Type B pancreatic cell (in vitro differentiated cells): ENCODE measurements around the gene MAP2K4. TPM values are rescaled to one million over a fixed set of nuclear protein-coding genes. Genes with fewer than 3 reads are reported as not detected.

Experiments
- DNase-seq: peaks from one replicate; pipeline ENCODE4 v3.0.0; 2021; ENCODE audit warnings: mixed read lengths; ENCODE audit not compliant: unreplicated experiment; ENCODE audit errors: extremely low spot score
- H3K27ac Mint-ChIP-seq: 2 replicates; pipeline ENCODE4 v1.8.0; 2021; ENCODE audit warnings: mild to moderate bottlenecking, mixed read lengths
- H3K27me3 Mint-ChIP-seq: 2 replicates; pipeline ENCODE4 v1.8.0; 2021; ENCODE audit warnings: mixed read lengths
- H3K36me3 Mint-ChIP-seq: 2 replicates; pipeline ENCODE4 v1.8.0; 2021; ENCODE audit warnings: mixed read lengths
- H3K4me1 Mint-ChIP-seq: one replicate; pipeline ENCODE4 v1.8.0; 2021; ENCODE audit warnings: mixed read lengths; ENCODE audit not compliant: unreplicated experiment
- H3K4me3 Mint-ChIP-seq: 2 replicates; pipeline ENCODE4 v1.8.0; 2021; ENCODE audit warnings: mild to moderate bottlenecking, mixed read lengths
- H3K9me3 Mint-ChIP-seq: 2 replicates; pipeline ENCODE4 v1.8.0; 2021; ENCODE audit warnings: mixed read lengths
- CTCF ChIP-seq: fragments of 200-600 bp; sonication (generic); conservative IDR thresholded peaks from 2 replicates; pipeline ENCODE4 v1.5.0; 2021; ENCODE audit warnings: antibody characterized with exemption, mild to moderate bottlenecking
- total RNA-seq: library from RNA; stranded (reverse); gene quantifications from 2 replicates; pipeline ENCODE4 v1.2.1, GENCODE V29; 2021; ENCODE audit warnings: low replicate concordance

MAP2K4 gene
- total RNA-seq, 1 donor from 2014 or later: 49.6 TPM

GRCh38 chr17:11986179-11986941 lies 34.3 kb upstream of the MAP2K4 start:
- DNase-seq: no peak
- Mint-ChIP-seq H3K36me3 (peaks cover 30% of the 10 kb centered on the region), H3K27ac (no peak overlapping the region), H3K4me1 (no peaks in the 10 kb centered on the region), H3K9me3 (no peaks in the 10 kb centered on the region), H3K4me3 (no peak overlapping the region), H3K27me3 (no peaks in the 10 kb centered on the region)
- TF ChIP-seq CTCF: no peak

GRCh38 chr17:11986942-11987329 lies 33.7 kb upstream of the MAP2K4 start:
- Mint-ChIP-seq H3K36me3 (peaks cover 30% of the 10 kb centered on the region), H3K4me3 (no peak overlapping the region), H3K4me1 (no peaks in the 10 kb centered on the region), H3K27ac (no peak overlapping the region), H3K9me3 (no peaks in the 10 kb centered on the region), H3K27me3 (no peaks in the 10 kb centered on the region)
- DNase-seq: no peak
- TF ChIP-seq CTCF: peak; percentile 84

- no peak for TF ChIP-seq CTCF
- H3K27me3 Mint-ChIP-seq: no peaks in the 10 kb centered on the region
- DNase-seq: no peak
- H3K27ac Mint-ChIP-seq: no peak overlapping the region
- peaks cover 18% of the 10 kb centered on the region for H3K36me3 Mint-ChIP-seq
- H3K9me3 Mint-ChIP-seq: no peaks in the 10 kb centered on the region
- no peak overlapping the region for H3K4me3 Mint-ChIP-seq
- H3K4me1 Mint-ChIP-seq: no peaks in the 10 kb centered on the region
Observed at GRCh38 chr17:11990363-11990983, 30.2 kb upstream of the MAP2K4 start.

GRCh38 chr17:11991461-11991860 lies 29.2 kb upstream of the MAP2K4 start:
- Mint-ChIP-seq H3K4me1 (no peaks in the 10 kb centered on the region), H3K4me3 (no peak overlapping the region)

DNA sequence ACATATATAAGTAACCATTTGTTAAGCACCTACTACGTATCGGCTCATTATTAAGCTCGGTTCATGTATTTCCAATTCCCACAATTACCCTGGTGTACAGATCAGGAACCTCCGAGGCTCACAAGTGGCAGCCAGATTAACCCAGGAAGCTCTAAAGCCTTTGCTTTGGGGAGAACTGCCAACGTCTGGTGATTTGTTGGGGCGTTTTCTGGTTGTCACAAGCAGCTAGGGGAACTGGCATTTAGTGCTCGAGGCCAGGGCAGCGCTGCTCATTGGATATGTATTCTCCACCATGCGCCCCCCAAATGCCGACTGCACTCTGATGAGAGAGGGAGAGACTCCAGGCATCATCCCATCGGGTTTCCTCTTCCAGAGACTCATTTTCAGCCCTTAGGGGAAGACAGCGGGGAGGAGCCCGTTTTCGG lies 23.9 kb upstream of the MAP2K4 start:
- Mint-ChIP-seq H3K9me3 (no peaks in the 10 kb centered on the region), H3K4me1 (no peaks in the 10 kb centered on the region), H3K4me3 (peak overlapping the region; percentile 93), H3K27ac (peak overlapping the region; percentile 93), H3K36me3 (peaks cover 4% of the 10 kb centered on the region), H3K27me3 (no peaks in the 10 kb centered on the region)
- TF ChIP-seq CTCF: peak; percentile 62
- DNase-seq: no peak

More at GRCh38 chr17:11991461-11991860, 29.2 kb upstream of the MAP2K4 start:
- TF ChIP-seq CTCF: no peak
- H3K27me3 Mint-ChIP-seq: no peaks in the 10 kb centered on the region
- H3K9me3 Mint-ChIP-seq: no peaks in the 10 kb centered on the region
- no peak for DNase-seq
- H3K27ac Mint-ChIP-seq: no peak overlapping the region
- H3K36me3 Mint-ChIP-seq: peaks cover 18% of the 10 kb centered on the region
